Measurements from ENCODE around the gene PJA1.

DNA sequence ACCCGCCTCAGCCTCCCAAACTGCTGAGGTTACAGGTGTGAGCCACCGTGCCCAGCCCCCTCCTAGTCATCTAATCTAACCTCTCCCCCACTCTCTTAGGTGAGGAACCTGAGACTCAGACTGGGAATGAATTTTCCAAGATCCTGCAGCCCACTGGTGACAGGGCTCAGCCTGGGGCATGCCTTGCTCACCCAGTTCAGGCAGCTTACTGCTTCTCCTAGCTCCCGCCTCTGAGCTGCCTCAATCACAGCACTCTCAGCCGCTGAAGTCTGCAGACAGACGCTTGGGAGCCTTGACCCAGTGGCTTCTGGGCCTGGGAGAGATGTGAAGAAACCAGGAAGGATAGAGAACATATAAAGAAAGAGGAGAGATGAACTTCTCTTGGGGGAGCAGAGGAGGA, 24.4 kb downstream of the PJA1 start:
- TF ChIP-seq, protein P1, sequence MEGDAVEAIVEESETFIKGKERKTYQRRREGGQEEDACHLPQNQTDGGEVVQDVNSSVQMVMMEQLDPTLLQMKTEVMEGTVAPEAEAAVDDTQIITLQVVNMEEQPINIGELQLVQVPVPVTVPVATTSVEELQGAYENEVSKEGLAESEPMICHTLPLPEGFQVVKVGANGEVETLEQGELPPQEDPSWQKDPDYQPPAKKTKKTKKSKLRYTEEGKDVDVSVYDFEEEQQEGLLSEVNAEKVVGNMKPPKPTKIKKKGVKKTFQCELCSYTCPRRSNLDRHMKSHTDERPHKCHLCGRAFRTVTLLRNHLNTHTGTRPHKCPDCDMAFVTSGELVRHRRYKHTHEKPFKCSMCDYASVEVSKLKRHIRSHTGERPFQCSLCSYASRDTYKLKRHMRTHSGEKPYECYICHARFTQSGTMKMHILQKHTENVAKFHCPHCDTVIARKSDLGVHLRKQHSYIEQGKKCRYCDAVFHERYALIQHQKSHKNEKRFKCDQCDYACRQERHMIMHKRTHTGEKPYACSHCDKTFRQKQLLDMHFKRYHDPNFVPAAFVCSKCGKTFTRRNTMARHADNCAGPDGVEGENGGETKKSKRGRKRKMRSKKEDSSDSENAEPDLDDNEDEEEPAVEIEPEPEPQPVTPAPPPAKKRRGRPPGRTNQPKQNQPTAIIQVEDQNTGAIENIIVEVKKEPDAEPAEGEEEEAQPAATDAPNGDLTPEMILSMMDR (IDR thresholded peaks at IDR 0.05): no peak
- no peak for TF ChIP-seq POLR2A (IDR thresholded peaks at IDR 0.05)

Data from right lobe of liver (tissue), 4 donors.